Keratinocyte (primary cell): Measurements from ENCODE around the gene DNAH12. TPM values are rescaled to one million over a fixed set of nuclear protein-coding genes. Genes with fewer than 3 reads are reported as not detected.

Experiments
- DNase-seq: peaks from one replicate; pipeline ENCODE4 v3.0.0-alpha.2; 2011; ENCODE audit warnings: low read depth, missing footprints, low spot score
- FAIRE-seq: peaks from 2 replicates; lab custom pipeline; 2011; peaks lifted over from hg19 to GRCh38; lab: Jason Lieb, UNC
- H2AFZ ChIP-seq: 2 replicates; pipeline ENCODE4 v1.6.0; 2012; ENCODE audit warnings: low read length, control low read depth, inconsistent platforms; ENCODE audit not compliant: control insufficient read depth
- H3K27ac ChIP-seq: 2 replicates; pipeline ENCODE4 v1.5.1; 2011; ENCODE audit warnings: low read length; ENCODE audit not compliant: control insufficient read depth, insufficient read depth
- H3K27me3 ChIP-seq: 3 replicates; pipeline ENCODE4 v1.6.0; 2011; ENCODE audit warnings: low read length; ENCODE audit not compliant: control insufficient read depth, insufficient read depth; ENCODE audit errors: extremely low read depth
- H3K36me3 ChIP-seq, 2 experiments: 2 replicates in 1 of 2; 3 replicates in 1 of 2; pipeline ENCODE4 v1.5.1; 2011; ENCODE audit warnings: low read length in 2 of 2, mild to moderate bottlenecking in 1 of 2; ENCODE audit not compliant: control insufficient read depth in 2 of 2, insufficient read depth in 2 of 2; ENCODE audit errors: extremely low read depth in 1 of 2
- H3K4me1 ChIP-seq: 3 replicates; pipeline ENCODE4 v1.5.1; 2011; ENCODE audit warnings: low read length; ENCODE audit not compliant: control insufficient read depth, insufficient read depth; ENCODE audit errors: extremely low read depth
- H3K4me2 ChIP-seq: 3 replicates; pipeline ENCODE4 v1.6.0; 2011; ENCODE audit warnings: low read depth, low read length; ENCODE audit not compliant: control insufficient read depth, insufficient read depth; ENCODE audit errors: extremely low read depth
- H3K4me3 ChIP-seq, 3 experiments: fragments of 200-600 bp in 1 of 3; sonication (generic) in 1 of 3; 2 replicates in 2 of 3; 3 replicates in 1 of 3; pipeline ENCODE4 v1.5.1; 2011 to 2016; ENCODE audit warnings: low read length in 3 of 3, mild to moderate bottlenecking in 3 of 3, control low read depth in 2 of 3, inconsistent platforms in 1 of 3, low read depth in 1 of 3, mixed read lengths in 1 of 3, mixed run types in 1 of 3, moderate library complexity in 1 of 3; ENCODE audit not compliant: control insufficient read depth in 2 of 3, insufficient read depth in 2 of 3; ENCODE audit errors: extremely low read depth in 1 of 3
- H3K79me2 ChIP-seq: 2 replicates; pipeline ENCODE4 v1.6.0; 2012; ENCODE audit warnings: low read length; ENCODE audit not compliant: control insufficient read depth, insufficient read depth
- H3K9ac ChIP-seq: 3 replicates; pipeline ENCODE4 v1.6.0; 2011; ENCODE audit warnings: low read length; ENCODE audit not compliant: control insufficient read depth, insufficient read depth; ENCODE audit errors: extremely low read depth
- H3K9me1 ChIP-seq: 3 replicates; pipeline ENCODE4 v1.6.0; 2011; ENCODE audit warnings: low read length; ENCODE audit not compliant: control insufficient read depth, insufficient read depth; ENCODE audit errors: extremely low read depth
- H3K9me3 ChIP-seq: 2 replicates; pipeline ENCODE4 v1.5.1; 2012; ENCODE audit warnings: low read depth, low read length; ENCODE audit not compliant: control insufficient read depth
- H4K20me1 ChIP-seq: 3 replicates; pipeline ENCODE4 v1.6.0; 2011; ENCODE audit warnings: low read length; ENCODE audit not compliant: control insufficient read depth, insufficient read depth; ENCODE audit errors: extremely low read depth
- CTCF ChIP-seq, 3 experiments: IDR thresholded peaks in 1 of 3; conservative IDR thresholded peaks in 1 of 3; optimal IDR thresholded peaks in 1 of 3; 2 replicates in 2 of 3; 3 replicates in 1 of 3; pipeline versions ENCODE3 to v1.5.1; 2011; ENCODE audit warnings: low read length in 3 of 3, mild to moderate bottlenecking in 3 of 3, moderate library complexity in 2 of 3, control low read depth in 1 of 3, inconsistent platforms in 1 of 3; ENCODE audit not compliant: insufficient read depth in 2 of 3; ENCODE audit errors: extremely low read depth in 1 of 3
- EZH2 ChIP-seq: IDR thresholded peaks from one replicate; pipeline ENCODE4 v1.6.1; 2012; ENCODE audit warnings: inconsistent platforms, mild to moderate bottlenecking, low read length, moderate library complexity
- dilution Hi-C: fragments of 300-500 bp; cut with MboI; formaldehyde crosslinking; loops from one replicate; pipeline ENCODE4 v1.7.0; 2020; ENCODE audit warnings: low sequenced_read_pairs; ENCODE audit not compliant: extremely low pct_ligation_motif_present
- polyA plus RNA-seq, 5 experiments: library from polyadenylated mRNA; depleted of rRNA in 3 of 5; stranded (reverse) in 3 of 5; stranded (forward) in 1 of 5; unstranded in 1 of 5; fragments of >200 nt; gene quantifications; 1 replicate in 1 of 5; 2 replicates in 3 of 5; 3 replicates in 1 of 5; pipeline versions ENCODE4 v1.2.1 to v1.2.3, GENCODE V29; 2011 to 2012; ENCODE audit warnings: missing spikeins in 2 of 5, low read depth in 1 of 5, low replicate concordance in 1 of 5

DNAH12 gene
- polyA plus RNA-seq, 1 donor (not counting 4 experiments of a cell fraction or from before 2014, with no cell fraction given): not detected

- no peaks in the 10 kb centered on the region for H3K4me1 ChIP-seq
- no peak overlapping the region for H3K27ac ChIP-seq
- H4K20me1 ChIP-seq: peaks cover 44% of the 10 kb centered on the region
- H3K79me2 ChIP-seq: peaks cover 95% of the 10 kb centered on the region
- no peaks in the 10 kb centered on the region for H3K9me3 ChIP-seq
- DNase-seq (no peak), FAIRE-seq (no peak)
- TF ChIP-seq CTCF (optimal IDR thresholded peaks at IDR 0.05 in 1 of 3, IDR thresholded peaks at IDR 0.05 in 1 of 3, conservative IDR thresholded peaks at IDR 0.05 in 1 of 3; ENCODE audit: extremely low read depth in 1 of 3, insufficient read depth in 2 of 3, low read length in 3 of 3) (no peak), EZH2 (no peak)
- peaks cover 2 to 3% of the 10 kb centered on the region in 2 experiments for H3K36me3 ChIP-seq
- H2AFZ ChIP-seq: no peak overlapping the region
- no peak overlapping the region for H3K4me3 ChIP-seq
- H3K4me2 ChIP-seq: no peak overlapping the region
- dilution Hi-C loops: no loop called here
- no peak overlapping the region for H3K9ac ChIP-seq
- H3K9me1 ChIP-seq: no peaks in the 10 kb centered on the region
- no peaks in the 10 kb centered on the region for H3K27me3 ChIP-seq
Measured at GRCh38 chr3:57587905-57588304, 43.8 kb upstream of the DNAH12 start.

GRCh38 chr3:57586778-57587177, 42.6 kb upstream of the DNAH12 start:
- dilution Hi-C loops: no loop called here

More at GRCh38 chr3:57586778-57587177, 42.6 kb upstream of the DNAH12 start:
- Histone ChIP-seq H3K4me1 (no peaks in the 10 kb centered on the region), H3K9me3 (no peaks in the 10 kb centered on the region), H3K9ac (no peak overlapping the region), H3K27ac (no peak overlapping the region), H3K4me2 (no peak overlapping the region), H3K79me2 (peaks cover 94% of the 10 kb centered on the region), H4K20me1 (peaks cover 39% of the 10 kb centered on the region), H3K27me3 (no peaks in the 10 kb centered on the region), H3K9me1 (no peaks in the 10 kb centered on the region), H3K36me3 (peaks cover 2 to 5% of the 10 kb centered on the region in 2 experiments), H3K4me3 (no peak overlapping the region), H2AFZ (no peak overlapping the region)
- FAIRE-seq (no peak), DNase-seq (no peak)
- TF ChIP-seq EZH2 (no peak), CTCF (optimal IDR thresholded peaks at IDR 0.05 in 1 of 3, IDR thresholded peaks at IDR 0.05 in 1 of 3, conservative IDR thresholded peaks at IDR 0.05 in 1 of 3; ENCODE audit: extremely low read depth in 1 of 3, insufficient read depth in 2 of 3, low read length in 3 of 3) (no peak)
